Suprapubic skin (tissue), 4 donors: ENCODE measurements around the gene SRRM2.

ENCODE experiments used
- EP300 ChIP-seq: sonication (generic); formaldehyde crosslinking; IDR thresholded peaks from one replicate; pipeline ENCODE4 v1.6.1; 2017; ENCODE audit warnings: antibody characterized with exemption
- POLR2A ChIP-seq, 2 donors: fragments of 450-650 bp; IDR thresholded peaks; one replicate each; pipeline ENCODE4 v1.6.1; 2017; ENCODE audit warnings: antibody characterized with exemption in 2 of 2, mild to moderate bottlenecking in 2 of 2, moderate library complexity in 2 of 2
- POLR2AphosphoS5 ChIP-seq, 3 donors: sonication (generic); formaldehyde crosslinking; IDR thresholded peaks; one replicate each; pipeline ENCODE4 v1.6.1; 2017; ENCODE audit warnings: antibody characterized with exemption in 3 of 3
- TF ChIP-seq, protein P1 (sequence below), 2 donors: fragments of 200-600 bp in 1 of 2; fragments of 450-650 bp in 1 of 2; sonication (generic) in 1 of 2; IDR thresholded peaks; one replicate each; pipeline ENCODE4 v1.5.1; 2016 to 2019; ENCODE audit warnings: antibody characterized with exemption in 2 of 2, mild to moderate bottlenecking in 1 of 2, moderate library complexity in 1 of 2

DNA sequence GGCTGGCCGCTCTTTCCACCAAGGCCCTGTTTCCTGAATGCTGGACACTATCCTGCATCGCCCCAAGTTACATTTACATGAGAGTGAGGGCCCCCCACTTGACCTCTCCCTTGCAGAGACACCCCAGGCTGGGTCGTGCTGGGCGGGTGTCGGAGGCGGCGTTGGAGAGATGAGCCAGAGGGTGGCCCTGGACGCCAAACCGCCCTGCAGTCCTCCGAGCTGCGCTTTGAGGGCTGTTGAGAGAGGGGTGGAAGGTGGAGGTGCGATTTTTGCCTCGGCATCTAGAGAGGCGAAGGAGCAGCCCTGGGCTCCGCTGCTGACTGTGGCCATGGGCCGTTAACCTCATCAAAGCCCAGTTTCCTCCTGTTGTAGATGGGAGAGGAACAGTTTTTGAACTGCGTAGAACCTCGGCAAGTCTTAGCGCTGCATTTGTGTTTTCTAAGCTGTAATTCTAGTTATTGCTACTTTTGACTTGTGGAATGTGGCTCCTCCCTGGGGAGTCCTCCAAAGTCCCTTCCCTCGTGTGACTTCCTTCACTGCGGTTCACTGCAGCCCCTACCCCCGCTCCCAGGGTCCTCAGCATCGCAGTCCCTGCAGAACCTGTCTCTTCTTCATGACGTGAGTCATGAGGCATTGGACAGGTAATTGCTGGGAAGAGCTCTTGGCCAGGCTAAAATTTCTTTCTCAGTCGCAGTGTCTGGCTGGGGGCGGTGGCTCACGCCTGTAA is 25.6 kb downstream of the SRRM2 start:
- TF ChIP-seq, protein P1, sequence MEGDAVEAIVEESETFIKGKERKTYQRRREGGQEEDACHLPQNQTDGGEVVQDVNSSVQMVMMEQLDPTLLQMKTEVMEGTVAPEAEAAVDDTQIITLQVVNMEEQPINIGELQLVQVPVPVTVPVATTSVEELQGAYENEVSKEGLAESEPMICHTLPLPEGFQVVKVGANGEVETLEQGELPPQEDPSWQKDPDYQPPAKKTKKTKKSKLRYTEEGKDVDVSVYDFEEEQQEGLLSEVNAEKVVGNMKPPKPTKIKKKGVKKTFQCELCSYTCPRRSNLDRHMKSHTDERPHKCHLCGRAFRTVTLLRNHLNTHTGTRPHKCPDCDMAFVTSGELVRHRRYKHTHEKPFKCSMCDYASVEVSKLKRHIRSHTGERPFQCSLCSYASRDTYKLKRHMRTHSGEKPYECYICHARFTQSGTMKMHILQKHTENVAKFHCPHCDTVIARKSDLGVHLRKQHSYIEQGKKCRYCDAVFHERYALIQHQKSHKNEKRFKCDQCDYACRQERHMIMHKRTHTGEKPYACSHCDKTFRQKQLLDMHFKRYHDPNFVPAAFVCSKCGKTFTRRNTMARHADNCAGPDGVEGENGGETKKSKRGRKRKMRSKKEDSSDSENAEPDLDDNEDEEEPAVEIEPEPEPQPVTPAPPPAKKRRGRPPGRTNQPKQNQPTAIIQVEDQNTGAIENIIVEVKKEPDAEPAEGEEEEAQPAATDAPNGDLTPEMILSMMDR (IDR thresholded peaks at IDR 0.05) = no peak
- peak in 1 of 2 donors; percentile 9 for TF ChIP-seq POLR2A (IDR thresholded peaks at IDR 0.05)
- no peak for TF ChIP-seq POLR2AphosphoS5 (IDR thresholded peaks at IDR 0.05)
- TF ChIP-seq EP300 = no peak
